Caco-2 (cell line): ENCODE data around the gene MAGI1. TPM values are rescaled to one million over a fixed set of nuclear protein-coding genes. Genes with fewer than 3 reads are reported as not detected.
"Not testable (repeated sequence)": the region's sequence is repeated elsewhere in the genome, so short reads cannot be mapped to it uniquely, and the experiment has no call there.

Experiments
- BruUV-seq: library from RNA; stranded (reverse); fragments of 400-500 nt; replicated peaks from 2 replicates; lab custom pipeline; 2021; lab: Mats Ljungman, UMichigan
- CTCF ChIA-PET: fragments of 300-600 bp; sonication (Branson Sonifier 250); formaldehyde crosslinking; loops from one replicate; lab custom pipeline; 2022; ENCODE audit warnings: antibody characterized with exemption; lab: Charles Lee
- POLR2A ChIA-PET: fragments of 300-600 bp; sonication (Branson Sonifier 250); formaldehyde crosslinking; loops from one replicate; lab custom pipeline; 2022; ENCODE audit warnings: antibody characterized with exemption; lab: Charles Lee
- DNase-seq, 2 experiments: peaks; one replicate each; pipeline versions ENCODE4 v3.0.0 to v3.0.0-alpha.2; 2020 to 2022
- H3K27me3 ChIP-seq: replicated peaks from 2 replicates; pipeline ENCODE4 v1.6.0; 2011; ENCODE audit warnings: low read length; ENCODE audit not compliant: control insufficient read depth, insufficient read depth
- H3K36me3 ChIP-seq: 2 replicates; pipeline ENCODE4 v1.5.1; 2011; ENCODE audit warnings: low read length; ENCODE audit not compliant: control insufficient read depth, insufficient read depth
- H3K4me1 ChIP-seq: fragments of 250-450 bp; sonication (Bioruptor Pico); 2 replicates; pipeline ENCODE4 v1.5.1; 2020; ENCODE audit warnings: mild to moderate bottlenecking
- H3K4me3 ChIP-seq: 2 replicates; pipeline ENCODE4 v1.5.1; 2011; ENCODE audit warnings: low read depth, mild to moderate bottlenecking, control low read depth, low read length
- H3K9me3 ChIP-seq: fragments of 250-450 bp; sonication (Bioruptor Pico); 2 replicates; pipeline ENCODE4 v1.5.1; 2020; ENCODE audit warnings: mild to moderate bottlenecking, moderate library complexity
- H3K27ac Mint-ChIP-seq: one replicate; pipeline ENCODE4 v1.8.0; 2022; ENCODE audit warnings: mixed read lengths; ENCODE audit not compliant: unreplicated experiment
- H3K27me3 Mint-ChIP-seq: one replicate; pipeline ENCODE4 v1.8.0; 2022; ENCODE audit warnings: mixed read lengths; ENCODE audit not compliant: insufficient read depth, unreplicated experiment
- H3K36me3 Mint-ChIP-seq: one replicate; pipeline ENCODE4 v1.8.0; 2022; ENCODE audit warnings: mild to moderate bottlenecking, mixed read lengths; ENCODE audit not compliant: insufficient read depth, unreplicated experiment
- H3K4me1 Mint-ChIP-seq: one replicate; pipeline ENCODE4 v1.8.0; 2022; ENCODE audit warnings: low read depth, mixed read lengths; ENCODE audit not compliant: unreplicated experiment
- H3K4me3 Mint-ChIP-seq: one replicate; pipeline ENCODE4 v1.8.0; 2022; ENCODE audit warnings: mild to moderate bottlenecking, moderate library complexity, mixed read lengths; ENCODE audit not compliant: unreplicated experiment
- H3K9me3 Mint-ChIP-seq: one replicate; pipeline ENCODE4 v1.8.0; 2022; ENCODE audit warnings: mixed read lengths; ENCODE audit not compliant: unreplicated experiment
- CTCF ChIP-seq, 2 experiments: fragments of 200-600 bp in 1 of 2; IDR thresholded peaks; 1 replicate in 1 of 2; 2 replicates in 1 of 2; pipeline versions ENCODE4 v1.5.1 to v1.8.0; 2011 to 2022; ENCODE audit warnings: antibody characterized with exemption in 1 of 2, control low read depth in 1 of 2, inconsistent platforms in 1 of 2, low read depth in 1 of 2, low read length in 1 of 2, mild to moderate bottlenecking in 1 of 2, moderate library complexity in 1 of 2; ENCODE audit not compliant: insufficient read depth in 1 of 2, severe bottlenecking in 1 of 2, unreplicated experiment in 1 of 2
- intact Hi-C: fragments of 100-400 bp; cut with micrococcal nuclease; formaldehyde crosslinking; loops from one replicate; pipeline ENCODE4 v1.10.0; 2022; ENCODE audit not compliant: unreplicated experiment
- total RNA-seq: library from RNA; stranded (reverse); gene quantifications from 2 replicates; pipeline ENCODE4 v1.2.3, GENCODE V29; 2022

Gene MAGI1
- total RNA-seq, 1 experiment from 2014 or later: 64.9 TPM

GRCh38 chr3:65568497-65568896 is 470.2 kb downstream of the MAGI1 start:
- no peak overlapping the region for H3K27ac Mint-ChIP-seq
- H3K36me3 ChIP-seq: no peaks in the 10 kb centered on the region
- TF ChIP-seq CTCF (IDR thresholded peaks at IDR 0.05; ENCODE audit: insufficient read depth in 1 of 2, low read depth in 1 of 2, low read length in 1 of 2, severe bottlenecking in 1 of 2, unreplicated experiment in 1 of 2): no peak
- H3K4me1 ChIP-seq: no peaks in the 10 kb centered on the region
- BruUV-seq: no TSS peak
- H3K4me3 Mint-ChIP-seq: no peak overlapping the region
- H3K9me3 ChIP-seq: no peaks in the 10 kb centered on the region
- no peak for DNase-seq
- no peaks in the 10 kb centered on the region for H3K27me3 Mint-ChIP-seq
- H3K4me3 ChIP-seq: no peak overlapping the region
- CTCF ChIA-PET: no interaction called here
- intact Hi-C loops: no loop called here
- no peaks in the 10 kb centered on the region for H3K27me3 ChIP-seq
- H3K36me3 Mint-ChIP-seq: peaks cover 6% of the 10 kb centered on the region
- POLR2A ChIA-PET: no interaction called here
- H3K9me3 Mint-ChIP-seq: no peaks in the 10 kb centered on the region
- H3K4me1 Mint-ChIP-seq: no peaks in the 10 kb centered on the region

GRCh38 chr3:65565744-65566143 is 473.0 kb downstream of the MAGI1 start:
- H3K4me1 Mint-ChIP-seq, H3K27me3 Mint-ChIP-seq, H3K9me3 ChIP-seq, DNase-seq, H3K4me1 ChIP-seq, H3K36me3 Mint-ChIP-seq, H3K9me3 Mint-ChIP-seq, H3K4me3 Mint-ChIP-seq, H3K36me3 ChIP-seq, H3K27me3 ChIP-seq, POLR2A ChIA-PET, H3K4me3 ChIP-seq, H3K27ac Mint-ChIP-seq, intact Hi-C loops, BruUV-seq: not testable (repeated sequence)
- CTCF ChIA-PET: interaction anchor here (0.7 kb wide), 1 partner anchor 712 kb away, joined by 3 read pairs; no protein-coding TSS in a partner anchor

- no peak overlapping the region for H3K4me3 Mint-ChIP-seq
- no peaks in the 10 kb centered on the region for H3K4me1 Mint-ChIP-seq
- DNase-seq: no peak
- no peak overlapping the region for H3K27ac Mint-ChIP-seq
- BruUV-seq: no TSS peak
- no peaks in the 10 kb centered on the region for H3K27me3 Mint-ChIP-seq
- no peaks in the 10 kb centered on the region for H3K9me3 Mint-ChIP-seq
- intact Hi-C loops: no loop called here
- Histone ChIP-seq H3K27me3 (no peaks in the 10 kb centered on the region), H3K9me3 (no peaks in the 10 kb centered on the region), H3K36me3 (no peaks in the 10 kb centered on the region), H3K4me3 (no peak overlapping the region), H3K4me1 (no peaks in the 10 kb centered on the region)
- H3K36me3 Mint-ChIP-seq: peaks cover 6% of the 10 kb centered on the region
- ChIA-PET POLR2A (no interaction called here), CTCF (no interaction called here)
- TF ChIP-seq CTCF (IDR thresholded peaks at IDR 0.05; ENCODE audit: insufficient read depth in 1 of 2, low read depth in 1 of 2, low read length in 1 of 2, severe bottlenecking in 1 of 2, unreplicated experiment in 1 of 2): no peak
Measured at GRCh38 chr3:65564483-65564882, 474.2 kb downstream of the MAGI1 start.

GRCh38 chr3:65563861-65564260 is 474.9 kb downstream of the MAGI1 start:
- no peak for TF ChIP-seq CTCF (IDR thresholded peaks at IDR 0.05; ENCODE audit: insufficient read depth in 1 of 2, low read depth in 1 of 2, low read length in 1 of 2, severe bottlenecking in 1 of 2, unreplicated experiment in 1 of 2)
- no peak overlapping the region for H3K4me3 ChIP-seq
- POLR2A ChIA-PET: no interaction called here
- no peaks in the 10 kb centered on the region for H3K4me1 Mint-ChIP-seq
- H3K27me3 ChIP-seq: no peaks in the 10 kb centered on the region
- no peak overlapping the region for H3K27ac Mint-ChIP-seq
- H3K4me3 Mint-ChIP-seq: no peak overlapping the region
- BruUV-seq: no TSS peak
- H3K36me3 ChIP-seq: no peaks in the 10 kb centered on the region
- H3K36me3 Mint-ChIP-seq: peaks cover 2% of the 10 kb centered on the region
- DNase-seq: no peak
- no peaks in the 10 kb centered on the region for H3K27me3 Mint-ChIP-seq
- H3K9me3 ChIP-seq: no peaks in the 10 kb centered on the region
- CTCF ChIA-PET: no interaction called here
- no peaks in the 10 kb centered on the region for H3K9me3 Mint-ChIP-seq
- H3K4me1 ChIP-seq: no peaks in the 10 kb centered on the region
- intact Hi-C loops: no loop called here
